Neural progenitor cell (in vitro differentiated cells): ENCODE data around the gene TMEM239. TPM values are rescaled to one million over a fixed set of nuclear protein-coding genes. Genes with fewer than 3 reads are reported as not detected.

Experiments
- DNase-seq: peaks from one replicate; pipeline ENCODE4 v3.0.0-alpha.2; 2016; ENCODE audit warnings: low spot score
- H2AFZ ChIP-seq: fragments of 200-600 bp; sonication (generic); replicated peaks from 2 replicates; pipeline ENCODE4 v1.6.1; 2016; ENCODE audit warnings: antibody characterized with exemption
- H3F3A ChIP-seq: fragments of 200-600 bp; sonication (generic); 2 replicates; pipeline ENCODE4 v1.6.1; 2016; ENCODE audit warnings: antibody characterized with exemption, low read depth
- H3K27ac ChIP-seq: fragments of 200-600 bp; sonication (generic); 2 replicates; pipeline ENCODE4 v1.5.1; 2016; ENCODE audit warnings: mild to moderate bottlenecking
- H3K27me3 ChIP-seq: fragments of 200-600 bp; sonication (generic); 2 replicates; pipeline ENCODE4 v1.6.1; 2016; ENCODE audit warnings: mild to moderate bottlenecking, moderate library complexity
- H3K36me3 ChIP-seq: fragments of 200-600 bp; sonication (generic); 2 replicates; pipeline ENCODE4 v1.5.1; 2016
- H3K4me1 ChIP-seq: fragments of 200-600 bp; sonication (generic); 2 replicates; pipeline ENCODE4 v1.6.1; 2016; ENCODE audit warnings: mixed run types
- H3K4me2 ChIP-seq: fragments of 200-600 bp; sonication (generic); 2 replicates; pipeline ENCODE4 v1.6.1; 2016
- H3K4me3 ChIP-seq: fragments of 200-600 bp; sonication (generic); 2 replicates; pipeline ENCODE4 v1.5.1; 2016
- H3K79me2 ChIP-seq: fragments of 200-600 bp; sonication (generic); 2 replicates; pipeline ENCODE4 v1.6.1; 2016; ENCODE audit warnings: low read depth
- H3K9ac ChIP-seq: fragments of 200-600 bp; sonication (generic); 2 replicates; pipeline ENCODE4 v1.6.1; 2016
- H3K9me3 ChIP-seq: fragments of 200-600 bp; sonication (generic); 2 replicates; pipeline ENCODE4 v1.5.1; 2016; ENCODE audit warnings: low read depth
- H4K20me1 ChIP-seq: fragments of 200-600 bp; sonication (generic); 2 replicates; pipeline ENCODE4 v1.6.1; 2016; ENCODE audit warnings: low read depth
- H3K27ac Mint-ChIP-seq: 3 replicates; pipeline ENCODE4 v1.8.0; 2021; ENCODE audit warnings: mixed read lengths
- H3K27me3 Mint-ChIP-seq: 2 replicates; pipeline ENCODE4 v1.8.0; 2022; ENCODE audit warnings: low read depth, mild to moderate bottlenecking, inconsistent platforms, moderate library complexity, mixed read lengths; ENCODE audit not compliant: insufficient read depth
- H3K36me3 Mint-ChIP-seq: 3 replicates; pipeline ENCODE4 v1.8.0; 2021; ENCODE audit warnings: mixed read lengths
- H3K4me1 Mint-ChIP-seq: 3 replicates; pipeline ENCODE4 v1.8.0; 2021; ENCODE audit warnings: mixed read lengths
- H3K4me3 Mint-ChIP-seq: 3 replicates; pipeline ENCODE4 v1.8.0; 2021; ENCODE audit warnings: mild to moderate bottlenecking, moderate library complexity, mixed read lengths
- H3K9me3 Mint-ChIP-seq: 3 replicates; pipeline ENCODE4 v1.8.0; 2020; ENCODE audit warnings: mixed read lengths
- CTCF ChIP-seq: fragments of 200-600 bp; sonication (generic); IDR thresholded peaks from 2 replicates; pipeline ENCODE4 v1.5.1; 2017; ENCODE audit warnings: antibody characterized with exemption, mild to moderate bottlenecking
- EZH2 ChIP-seq: fragments of 200-600 bp; sonication (generic); IDR thresholded peaks from 2 replicates; pipeline ENCODE4 v1.6.1; 2017; ENCODE audit warnings: antibody characterized with exemption, mild to moderate bottlenecking, moderate library complexity
- EZH2phosphoT487 ChIP-seq: fragments of 200-600 bp; sonication (generic); IDR thresholded peaks from 2 replicates; pipeline ENCODE4 v1.6.1; 2017; ENCODE audit warnings: antibody characterized with exemption
- total RNA-seq: library from RNA; depleted of rRNA; stranded (reverse); fragments of >200 nt; gene quantifications from 2 replicates; pipeline ENCODE4 v1.2.3, GENCODE V29; 2015; ENCODE audit warnings: low replicate concordance

The TMEM239 gene
- total RNA-seq, 1 donor from 2014 or later, result not detected

GRCh38 chr20:2838170-2838797, 22.1 kb downstream of the TMEM239 start:
- Histone ChIP-seq H4K20me1 (no peaks in the 10 kb centered on the region), H3K27me3 (no peaks in the 10 kb centered on the region), H3K79me2 (peaks cover 6% of the 10 kb centered on the region), H2AFZ (no peak overlapping the region), H3K27ac (no peak overlapping the region), H3K9me3 (no peaks in the 10 kb centered on the region), H3K9ac (no peak overlapping the region), H3K4me3 (no peak overlapping the region), H3K4me1 (peaks cover 6% of the 10 kb centered on the region), H3K4me2 (no peak overlapping the region), H3K36me3 (no peaks in the 10 kb centered on the region), H3F3A (no peaks in the 10 kb centered on the region)
- peaks cover 13% of the 10 kb centered on the region for H3K4me1 Mint-ChIP-seq
- no peaks in the 10 kb centered on the region for H3K9me3 Mint-ChIP-seq
- H3K4me3 Mint-ChIP-seq, result peak overlapping the region; percentile 58
- H3K36me3 Mint-ChIP-seq, result peaks cover 26% of the 10 kb centered on the region
- DNase-seq, result no peak
- peaks cover 6% of the 10 kb centered on the region for H3K27me3 Mint-ChIP-seq
- H3K27ac Mint-ChIP-seq, result no peak overlapping the region
- no peak for TF ChIP-seq EZH2
- TF ChIP-seq EZH2phosphoT487, result no peak
- no peak for TF ChIP-seq CTCF

- Histone ChIP-seq H3K4me2 (peak overlapping the region; percentile 88), H3K27me3 (no peaks in the 10 kb centered on the region), H3F3A (no peaks in the 10 kb centered on the region), H3K9me3 (no peaks in the 10 kb centered on the region), H2AFZ (no peak overlapping the region), H3K4me1 (peaks cover 6% of the 10 kb centered on the region), H3K36me3 (no peaks in the 10 kb centered on the region), H3K9ac (no peak overlapping the region), H4K20me1 (no peaks in the 10 kb centered on the region), H3K4me3 (no peak overlapping the region), H3K27ac (no peak overlapping the region), H3K79me2 (peaks cover 6% of the 10 kb centered on the region)
- peaks cover 25% of the 10 kb centered on the region for H3K36me3 Mint-ChIP-seq
- H3K9me3 Mint-ChIP-seq, result no peaks in the 10 kb centered on the region
- peaks cover 6% of the 10 kb centered on the region for H3K27me3 Mint-ChIP-seq
- peaks cover 13% of the 10 kb centered on the region for H3K4me1 Mint-ChIP-seq
- TF ChIP-seq CTCF (no peak), EZH2 (no peak), EZH2phosphoT487 (no peak)
- DNase-seq, result no peak
- peak overlapping the region; percentile 5 for H3K27ac Mint-ChIP-seq
- H3K4me3 Mint-ChIP-seq, result peak overlapping the region; percentile 85
Observed at GRCh38 chr20:2838847-2839671, 22.9 kb downstream of the TMEM239 start.

GRCh38 chr20:2839732-2840137, 23.6 kb downstream of the TMEM239 start:
- DNase-seq, result no peak
- Histone ChIP-seq H3F3A (no peaks in the 10 kb centered on the region), H4K20me1 (no peaks in the 10 kb centered on the region), H2AFZ (peak overlapping the region; percentile 98), H3K36me3 (no peaks in the 10 kb centered on the region), H3K4me1 (peaks cover 6% of the 10 kb centered on the region), H3K4me2 (peak overlapping the region; percentile 88), H3K27me3 (no peaks in the 10 kb centered on the region), H3K9ac (no peak overlapping the region), H3K9me3 (no peaks in the 10 kb centered on the region), H3K4me3 (peak overlapping the region; percentile 78), H3K27ac (no peak overlapping the region), H3K79me2 (peaks cover 6% of the 10 kb centered on the region)
- Mint-ChIP-seq H3K36me3 (peaks cover 22% of the 10 kb centered on the region), H3K4me1 (peaks cover 13% of the 10 kb centered on the region), H3K27me3 (peaks cover 6% of the 10 kb centered on the region), H3K9me3 (no peaks in the 10 kb centered on the region), H3K27ac (peak overlapping the region; percentile 5), H3K4me3 (peak overlapping the region; percentile 85)
- TF ChIP-seq CTCF, result no peak
- TF ChIP-seq EZH2, result no peak
- no peak for TF ChIP-seq EZH2phosphoT487
